ENCODE data around the gene MYO6.

- TF ChIP-seq CTCF (IDR thresholded peaks at IDR 0.05) (no peak), POLR2A (IDR thresholded peaks at IDR 0.05) (no peak), POLR2AphosphoS5 (IDR thresholded peaks at IDR 0.05; ENCODE audit: insufficient read depth in 1 of 2, low read depth in 1 of 2) (no peak)
These were observed 13.0 kb downstream of the MYO6 start for GRCh38 chr6:75762063-75762462.
